Ramos (cell line): ENCODE data around the gene BCKDHB.

ENCODE experiments used
- in situ Hi-C: fragments of 300-500 bp; cut with MboI; formaldehyde crosslinking; loops from one replicate; pipeline ENCODE4 v1.14.3; 2022; ENCODE audit warnings: low sequenced_read_pairs; ENCODE audit not compliant: unreplicated experiment

Gene BCKDHB

GRCh38 chr6:80363501-80364122, 257.1 kb downstream of the BCKDHB start:
- in situ Hi-C loops: no loop called here

GRCh38 chr6:80364149-80364548, 257.7 kb downstream of the BCKDHB start:
- in situ Hi-C loops: no loop called here

- in situ Hi-C loops: no loop called here
These were observed 259.6 kb downstream of the BCKDHB start for GRCh38 chr6:80366051-80366450.

DNA sequence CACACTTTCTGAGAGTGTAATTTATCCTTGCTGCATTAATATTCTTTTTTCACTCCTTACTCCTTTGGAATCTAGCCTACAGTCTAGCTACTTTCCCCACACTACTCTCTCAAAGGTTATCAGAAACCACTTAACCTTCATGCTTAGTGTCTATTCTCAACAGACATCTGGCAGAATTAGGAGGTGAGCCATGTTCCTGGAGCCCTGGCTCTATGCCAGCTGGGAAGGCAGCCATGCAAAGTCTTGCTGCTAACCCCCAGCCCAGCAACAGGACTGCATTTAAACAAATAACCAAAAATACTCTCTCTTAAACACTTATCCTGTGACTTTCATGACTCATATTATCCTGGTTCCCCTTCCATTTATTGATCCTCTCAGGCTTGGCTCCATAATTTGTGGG, 260.2 kb downstream of the BCKDHB start:
- in situ Hi-C loops: no loop called here

- in situ Hi-C loops: no loop called here
These were observed 269.9 kb downstream of the BCKDHB start for GRCh38 chr6:80376411-80376810.

GRCh38 chr6:80380566-80380965, 274.1 kb downstream of the BCKDHB start:
- in situ Hi-C loops: no loop called here

DNA sequence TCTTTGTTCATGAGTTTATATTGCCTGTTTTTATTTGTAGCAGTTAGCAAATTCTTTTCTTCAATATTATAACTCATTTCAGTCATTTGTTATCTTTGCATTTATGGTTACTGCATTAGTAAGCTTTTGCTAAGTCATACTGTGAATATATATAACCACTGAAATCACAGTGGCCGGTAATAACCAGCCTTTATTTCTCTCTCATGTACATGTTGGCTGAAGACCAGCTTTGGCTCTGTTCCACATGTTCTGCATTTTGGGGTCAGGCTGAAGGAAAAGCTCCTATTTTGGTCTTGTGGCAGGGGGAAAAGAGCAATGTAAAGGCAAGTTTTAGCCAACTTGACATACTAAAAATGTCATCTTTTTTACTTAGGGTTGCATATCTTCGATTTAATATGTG, 276.3 kb downstream of the BCKDHB start:
- in situ Hi-C loops: no loop called here

DNA sequence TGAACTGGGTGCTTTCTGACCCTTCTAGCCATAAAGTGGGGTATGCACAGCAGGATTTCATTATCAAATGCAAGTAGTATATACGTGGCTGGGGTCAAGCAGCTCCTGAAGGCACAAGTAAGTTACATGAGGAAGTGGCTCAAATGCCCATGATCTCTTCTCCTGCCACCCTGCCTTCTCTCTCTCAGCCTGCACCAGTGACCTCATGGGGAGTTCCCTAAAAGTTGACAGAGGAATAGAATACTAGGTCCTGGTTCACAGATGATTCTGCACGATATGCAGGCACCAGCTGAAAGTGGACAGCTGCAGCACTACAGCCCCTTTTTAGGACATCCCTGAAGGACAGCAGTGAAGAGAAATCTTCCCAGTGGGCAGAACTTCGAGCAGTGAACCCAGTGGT, 282.0 kb downstream of the BCKDHB start:
- in situ Hi-C loops: no loop called here
